ENCODE data around the gene EZR.

EZR gene

DNA sequence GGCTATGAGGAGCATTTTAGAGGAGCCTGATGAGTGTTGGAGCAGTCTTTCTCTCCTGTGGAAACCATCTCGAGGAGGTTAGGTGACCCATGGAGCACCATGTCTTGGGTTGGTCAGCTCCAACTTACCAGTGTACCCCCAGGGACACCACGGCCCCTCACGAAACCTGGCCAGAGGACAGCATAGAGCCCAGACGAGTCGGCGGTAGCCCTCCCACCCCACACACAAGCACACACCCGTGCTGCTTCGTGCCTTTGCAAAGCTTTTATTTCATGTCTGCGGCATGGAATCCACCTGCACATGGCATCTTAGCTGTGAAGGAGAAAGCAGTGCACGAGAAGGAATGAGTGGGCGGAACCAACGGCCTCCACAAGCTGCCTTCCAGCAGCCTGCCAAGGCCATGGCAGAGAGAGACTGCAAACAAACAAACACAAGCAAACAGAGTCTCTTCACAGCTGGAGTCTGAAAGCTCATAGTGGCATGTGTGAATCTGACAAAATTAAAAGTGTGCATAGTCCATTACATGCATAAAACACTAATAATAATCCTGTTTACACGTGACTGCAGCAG lies 53.6 kb downstream of the EZR start:
- TF ChIP-seq, protein P1, sequence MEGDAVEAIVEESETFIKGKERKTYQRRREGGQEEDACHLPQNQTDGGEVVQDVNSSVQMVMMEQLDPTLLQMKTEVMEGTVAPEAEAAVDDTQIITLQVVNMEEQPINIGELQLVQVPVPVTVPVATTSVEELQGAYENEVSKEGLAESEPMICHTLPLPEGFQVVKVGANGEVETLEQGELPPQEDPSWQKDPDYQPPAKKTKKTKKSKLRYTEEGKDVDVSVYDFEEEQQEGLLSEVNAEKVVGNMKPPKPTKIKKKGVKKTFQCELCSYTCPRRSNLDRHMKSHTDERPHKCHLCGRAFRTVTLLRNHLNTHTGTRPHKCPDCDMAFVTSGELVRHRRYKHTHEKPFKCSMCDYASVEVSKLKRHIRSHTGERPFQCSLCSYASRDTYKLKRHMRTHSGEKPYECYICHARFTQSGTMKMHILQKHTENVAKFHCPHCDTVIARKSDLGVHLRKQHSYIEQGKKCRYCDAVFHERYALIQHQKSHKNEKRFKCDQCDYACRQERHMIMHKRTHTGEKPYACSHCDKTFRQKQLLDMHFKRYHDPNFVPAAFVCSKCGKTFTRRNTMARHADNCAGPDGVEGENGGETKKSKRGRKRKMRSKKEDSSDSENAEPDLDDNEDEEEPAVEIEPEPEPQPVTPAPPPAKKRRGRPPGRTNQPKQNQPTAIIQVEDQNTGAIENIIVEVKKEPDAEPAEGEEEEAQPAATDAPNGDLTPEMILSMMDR (IDR thresholded peaks at IDR 0.05; ENCODE audit: control insufficient read depth, insufficient read depth, low read depth, low read length, missing control alignments): no peak
- no peak for DNase-seq (ENCODE audit: low read depth)
- H3K4me3 ChIP-seq (ENCODE audit: control insufficient read depth, low read depth, low read length): no peak overlapping the region

DNA sequence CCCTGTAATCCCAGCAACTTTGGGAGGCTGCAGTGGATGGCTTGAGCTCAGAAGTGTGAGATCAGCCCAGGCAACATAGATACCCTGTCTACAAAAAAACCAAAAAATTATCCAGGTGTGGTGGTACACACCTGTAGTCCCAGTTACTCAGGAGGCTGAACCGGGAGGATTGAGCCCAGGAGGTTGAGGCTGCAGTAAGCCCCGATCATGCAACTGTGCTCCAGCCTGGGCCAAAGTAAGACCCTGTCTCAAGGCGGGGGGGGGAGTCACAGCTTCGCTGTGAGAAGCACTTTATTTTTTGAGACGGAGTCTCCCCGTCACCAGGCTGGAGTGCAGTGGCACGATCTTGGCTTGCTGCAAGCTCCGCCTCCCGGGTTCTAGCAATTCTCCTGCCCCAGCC lies 54.2 kb downstream of the EZR start:
- DNase-seq (ENCODE audit: low read depth): no peak
- no peak overlapping the region for H3K4me3 ChIP-seq (ENCODE audit: control insufficient read depth, low read depth, low read length)
- TF ChIP-seq, protein P1 (IDR thresholded peaks at IDR 0.05; ENCODE audit: control insufficient read depth, insufficient read depth, low read depth, low read length, missing control alignments): no peak

GRCh38 chr6:158764183-158764849 lies 54.9 kb downstream of the EZR start:
- no peak overlapping the region for H3K4me3 ChIP-seq (ENCODE audit: control insufficient read depth, low read depth, low read length)
- TF ChIP-seq, protein P1 (IDR thresholded peaks at IDR 0.05; ENCODE audit: control insufficient read depth, insufficient read depth, low read depth, low read length, missing control alignments): no peak
- no peak for DNase-seq (ENCODE audit: low read depth)

- DNase-seq (ENCODE audit: low read depth): no peak
- no peak overlapping the region for H3K4me3 ChIP-seq (ENCODE audit: control insufficient read depth, low read depth, low read length)
- TF ChIP-seq, protein P1 (IDR thresholded peaks at IDR 0.05; ENCODE audit: control insufficient read depth, insufficient read depth, low read depth, low read length, missing control alignments): no peak
These were observed 55.6 kb downstream of the EZR start for GRCh38 chr6:158763434-158764182.

DNA sequence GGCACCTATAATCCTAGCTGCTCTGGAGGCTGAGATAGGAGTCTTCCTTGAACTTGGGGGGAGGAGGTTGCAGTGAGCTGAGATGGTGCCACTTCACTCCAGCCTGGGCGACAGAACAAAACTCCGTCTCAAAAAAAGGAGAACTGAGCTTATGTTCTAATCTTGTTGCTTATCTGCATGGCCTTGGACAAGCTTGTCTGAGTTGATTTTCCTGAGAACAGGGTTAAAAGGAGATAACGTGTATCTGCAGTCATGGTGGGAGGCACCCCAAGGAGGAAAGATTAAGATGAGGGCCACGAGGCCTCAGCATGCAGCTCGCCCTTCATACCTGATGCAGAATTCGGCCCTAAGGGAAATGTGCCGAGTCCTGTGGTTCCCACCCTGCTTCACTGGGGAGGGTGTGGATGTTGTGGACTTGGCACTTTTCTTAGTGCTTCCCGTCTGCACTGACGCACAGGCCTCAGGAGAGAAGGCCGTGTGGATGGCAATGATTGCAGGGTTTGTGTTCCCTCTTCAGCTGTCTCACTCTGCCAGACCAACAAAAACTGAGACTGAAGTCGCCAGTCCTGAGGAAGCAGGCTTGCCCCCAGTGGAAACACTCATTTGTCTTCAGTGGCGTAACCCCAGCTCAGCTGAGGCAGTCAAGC lies 56.3 kb downstream of the EZR start:
- TF ChIP-seq, protein P1 (IDR thresholded peaks at IDR 0.05; ENCODE audit: control insufficient read depth, insufficient read depth, low read depth, low read length, missing control alignments): no peak
- no peak overlapping the region for H3K4me3 ChIP-seq (ENCODE audit: control insufficient read depth, low read depth, low read length)
- DNase-seq (ENCODE audit: low read depth): no peak

DNA sequence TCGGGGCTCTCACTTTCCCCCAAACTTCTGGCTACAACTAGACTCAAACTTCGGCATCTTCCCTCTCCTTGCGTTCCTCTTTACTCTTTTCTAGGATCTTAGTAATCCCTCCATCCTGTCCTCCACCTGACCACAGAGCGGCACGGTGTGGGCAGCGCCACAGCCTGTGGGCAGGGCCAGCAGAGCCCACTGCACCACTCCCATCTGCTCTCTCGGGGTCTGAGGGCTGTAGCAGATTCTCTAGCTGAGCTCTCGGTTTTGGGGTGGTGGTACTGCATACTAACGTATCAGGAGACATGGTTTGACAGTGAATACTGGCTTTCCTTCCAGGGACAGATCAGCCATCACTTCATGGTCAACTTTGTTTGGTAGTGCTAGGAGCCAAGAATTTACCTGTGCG lies 57.4 kb downstream of the EZR start:
- no peak overlapping the region for H3K4me3 ChIP-seq (ENCODE audit: control insufficient read depth, low read depth, low read length)
- DNase-seq (ENCODE audit: low read depth): no peak
- TF ChIP-seq, protein P1 (IDR thresholded peaks at IDR 0.05; ENCODE audit: control insufficient read depth, insufficient read depth, low read depth, low read length, missing control alignments): no peak
